NCI-H1092 (cell line): ENCODE data around the gene ADCY2.
A peak's percentile ranks its signal among the peaks of the same experiment; 100 is the strongest.

Experiments
- DNase-seq: peaks from one replicate; lab custom pipeline; 2025; lab: John Stamatoyannopoulos, UW

Gene ADCY2

DNA sequence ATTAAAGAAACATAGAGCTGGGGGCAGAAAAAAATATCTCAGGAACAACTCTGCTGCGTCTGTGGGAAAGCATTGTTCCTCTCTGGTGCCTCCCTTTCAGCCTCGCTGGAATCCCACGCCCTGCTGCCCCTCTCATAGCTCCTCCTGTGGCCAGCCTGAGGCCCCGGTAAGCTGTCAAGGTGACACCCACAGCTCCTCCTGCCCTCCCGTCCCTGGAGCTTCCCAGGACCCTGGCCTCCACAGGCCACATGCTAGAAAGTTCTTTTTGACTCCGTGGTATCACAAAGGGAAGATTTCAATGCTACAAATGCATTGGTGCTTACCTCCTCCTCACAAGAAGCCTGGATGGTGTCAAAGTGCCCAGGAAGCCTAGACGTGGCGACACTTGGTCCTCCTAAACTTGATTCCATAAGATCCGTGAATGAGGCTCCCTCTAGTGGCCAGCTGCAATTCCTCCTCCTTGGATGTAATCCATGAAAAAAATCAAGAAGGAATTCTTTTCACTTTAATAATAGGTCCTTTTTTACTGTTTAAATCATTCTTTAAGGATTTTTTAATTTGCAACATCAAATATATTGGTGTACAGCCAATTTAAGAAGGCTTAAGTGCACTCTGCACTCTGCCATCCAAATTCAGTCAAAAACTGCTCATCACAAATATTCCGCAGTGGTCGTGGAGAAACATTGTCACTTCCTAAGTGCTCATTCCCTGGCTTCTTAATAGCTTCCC, 350.1 kb downstream of the ADCY2 start:
- DNase-seq: peak; percentile 57

DNA sequence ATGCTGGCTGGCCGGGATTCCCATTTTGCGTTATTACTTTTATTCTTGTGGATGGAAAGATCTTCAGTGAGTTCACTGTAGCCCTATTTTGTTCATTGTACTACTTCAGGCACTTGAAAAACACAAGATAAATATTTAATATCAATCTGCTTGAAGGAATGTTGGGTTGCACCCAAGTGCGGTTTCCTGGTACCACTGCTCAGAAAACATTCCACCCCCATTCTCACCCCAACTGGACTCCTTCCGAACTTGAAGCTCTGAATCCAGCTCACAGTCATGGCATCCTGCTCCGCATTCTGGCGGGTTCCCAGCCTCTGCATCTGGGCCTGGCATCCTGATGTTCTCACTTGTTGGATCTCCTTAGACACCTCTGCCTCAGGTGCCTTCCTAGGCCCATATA, 351.8 kb downstream of the ADCY2 start:
- DNase-seq: no peak

GRCh38 chr5:7749626-7750025, 353.7 kb downstream of the ADCY2 start:
- DNase-seq: no peak

- DNase-seq: no peak
Measured at GRCh38 chr5:7751874-7752273, 355.9 kb downstream of the ADCY2 start.

DNA sequence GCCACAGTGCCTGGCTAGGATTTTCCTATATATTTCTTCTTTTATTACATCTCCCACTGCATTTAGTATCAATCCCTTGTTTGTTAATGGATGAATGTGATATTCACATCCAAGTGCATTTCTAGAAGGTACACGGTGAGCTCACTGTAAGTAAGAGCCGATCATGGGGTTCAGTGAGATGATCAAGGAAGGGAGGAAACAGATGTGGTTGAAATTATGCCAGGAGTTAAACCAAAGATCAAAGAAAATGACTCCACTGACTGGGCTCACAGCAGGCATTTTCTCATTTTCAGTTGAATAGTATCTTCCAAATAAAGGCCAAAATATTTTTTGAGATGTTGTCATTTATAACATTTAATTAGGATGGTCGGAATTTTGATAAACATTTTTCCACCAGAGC, 357.2 kb downstream of the ADCY2 start:
- DNase-seq: no peak

- DNase-seq: no peak
Measured at GRCh38 chr5:7753596-7753995, 357.7 kb downstream of the ADCY2 start.

GRCh38 chr5:7754490-7754889, 358.6 kb downstream of the ADCY2 start:
- no peak for DNase-seq

DNA sequence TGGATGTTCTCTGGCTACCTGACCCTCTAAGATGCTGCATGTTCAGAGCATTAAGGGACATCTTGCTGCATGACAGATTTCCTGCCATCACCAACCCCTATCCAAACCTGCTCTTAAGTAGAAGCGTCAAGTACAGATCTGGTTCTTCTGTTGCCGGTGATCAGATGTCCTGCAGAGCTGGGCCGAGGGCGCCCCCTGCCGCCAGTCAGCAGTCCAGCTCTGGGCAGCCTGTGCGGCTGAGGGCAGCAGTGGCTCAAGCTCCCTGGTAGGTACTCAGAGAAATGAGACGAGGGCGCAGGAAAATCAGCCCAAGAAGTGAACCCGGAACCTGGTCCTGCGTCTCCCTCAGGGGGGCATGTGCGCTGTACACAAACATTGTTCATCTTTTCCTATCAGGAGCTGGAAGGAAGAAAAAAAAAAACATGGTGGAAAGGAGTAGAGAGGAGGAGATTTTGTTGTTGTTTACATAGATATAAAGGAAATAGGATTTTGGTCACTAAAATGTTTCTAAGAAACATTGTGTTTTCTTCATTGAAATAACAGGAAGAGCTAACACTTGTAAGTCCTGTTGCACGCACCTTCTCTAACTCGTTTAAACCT, 359.2 kb downstream of the ADCY2 start:
- DNase-seq: peak; percentile 57

DNA sequence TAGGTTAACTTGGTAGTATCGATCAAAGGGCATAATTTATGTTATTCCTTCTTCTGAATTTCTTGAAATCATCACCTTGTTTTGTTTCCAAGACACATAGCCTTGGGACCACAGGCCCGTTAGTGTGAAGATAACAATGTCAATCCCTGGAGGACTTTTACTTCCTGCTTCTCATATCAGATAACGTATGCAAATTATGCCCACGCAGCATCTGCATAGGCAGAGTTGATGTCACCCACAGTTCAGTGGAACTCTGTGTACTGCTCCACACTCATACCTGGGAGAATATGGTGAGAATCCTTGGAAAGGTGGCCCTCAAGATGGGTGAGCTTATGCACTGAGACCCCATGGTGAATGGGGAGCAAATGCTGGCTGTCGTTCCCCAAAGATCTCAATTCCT, 360.0 kb downstream of the ADCY2 start:
- no peak for DNase-seq

DNA sequence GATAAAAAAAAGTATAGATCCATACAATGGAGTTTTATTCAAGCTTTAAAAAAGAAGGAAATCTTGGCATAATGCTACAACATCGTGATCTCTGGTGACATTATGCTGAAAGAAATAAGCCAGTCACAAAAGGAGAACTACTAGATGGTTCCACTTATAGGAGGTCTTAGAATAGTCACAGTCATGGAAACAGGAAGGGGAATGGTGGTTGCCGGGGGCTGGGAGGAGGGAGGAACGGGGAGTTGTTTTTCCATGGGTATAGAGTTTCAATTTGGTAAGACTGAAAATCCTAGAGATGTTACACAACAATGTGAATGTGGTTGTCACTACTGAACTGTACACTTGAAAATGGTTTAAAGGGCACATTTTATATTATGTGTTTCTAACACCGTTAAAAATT, 360.5 kb downstream of the ADCY2 start:
- no peak for DNase-seq

GRCh38 chr5:7759257-7759871, 363.4 kb downstream of the ADCY2 start:
- no peak for DNase-seq

- no peak for DNase-seq
Measured at GRCh38 chr5:7759951-7760580, 364.1 kb downstream of the ADCY2 start.

DNA sequence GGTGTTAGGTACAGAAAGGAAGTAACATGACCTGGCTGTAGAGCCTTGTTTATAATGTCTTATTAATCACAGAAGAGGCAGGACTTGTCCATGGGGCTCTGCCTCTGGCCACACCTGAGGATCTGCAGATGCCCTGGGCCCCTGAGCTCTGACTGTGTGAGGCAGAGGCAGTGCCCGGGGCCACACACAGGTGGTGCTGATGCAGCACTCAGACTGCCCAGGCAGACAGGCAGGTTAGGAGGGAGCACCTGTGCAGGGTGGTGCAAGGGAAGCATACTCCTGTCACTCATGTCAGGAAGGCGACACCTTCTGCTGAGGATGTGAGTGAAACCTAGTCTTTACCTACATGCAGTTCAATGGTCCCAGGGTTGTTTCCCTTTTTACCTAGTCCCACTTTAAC, 366.3 kb downstream of the ADCY2 start:
- DNase-seq: no peak

DNA sequence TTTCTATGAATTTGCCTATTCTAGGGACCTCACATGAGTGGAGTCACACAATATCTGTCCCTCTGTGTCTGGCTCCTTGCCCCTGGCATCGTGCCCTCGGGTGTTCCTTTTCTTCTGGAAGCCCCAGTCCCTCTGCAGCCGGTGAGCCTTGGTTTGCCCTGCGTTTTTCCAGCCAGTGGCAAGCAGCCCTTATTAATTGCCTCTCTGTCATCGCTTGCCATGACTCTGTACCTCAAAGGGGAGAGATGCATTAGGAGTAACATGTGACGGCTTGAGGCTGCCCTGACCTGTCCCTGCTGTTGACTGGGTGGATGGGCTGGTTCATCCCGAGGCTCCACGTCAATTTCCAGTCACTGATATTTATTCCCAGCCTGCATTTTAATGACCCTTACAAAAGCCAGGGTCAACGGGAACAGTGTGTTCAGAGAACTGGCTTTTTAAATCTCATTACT, 367.7 kb downstream of the ADCY2 start:
- peak; percentile 62 for DNase-seq

GRCh38 chr5:7764452-7764851, 368.5 kb downstream of the ADCY2 start:
- DNase-seq: no peak

DNA sequence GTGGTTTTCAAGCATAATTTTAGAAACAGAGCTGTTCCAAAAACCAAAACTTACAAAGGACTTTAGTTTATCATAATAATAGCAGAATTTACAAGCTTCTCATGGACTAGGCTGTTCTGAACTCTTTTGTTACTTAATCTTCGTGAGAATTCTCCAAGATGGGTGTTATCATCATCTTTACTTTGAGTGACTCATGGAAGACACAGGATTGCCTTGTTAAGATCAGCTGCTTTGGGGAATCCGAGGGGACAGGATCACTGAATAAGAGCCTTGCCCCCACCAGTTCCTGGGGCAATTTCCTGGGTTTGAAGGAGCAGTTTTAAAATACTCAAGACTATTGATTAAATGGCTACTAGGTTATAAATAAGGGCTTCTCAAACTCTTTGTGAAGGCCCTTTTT, 374.5 kb downstream of the ADCY2 start:
- no peak for DNase-seq

GRCh38 chr5:7772141-7772540, 376.2 kb downstream of the ADCY2 start:
- DNase-seq: no peak

GRCh38 chr5:7773178-7773577, 377.2 kb downstream of the ADCY2 start:
- DNase-seq: no peak

DNA sequence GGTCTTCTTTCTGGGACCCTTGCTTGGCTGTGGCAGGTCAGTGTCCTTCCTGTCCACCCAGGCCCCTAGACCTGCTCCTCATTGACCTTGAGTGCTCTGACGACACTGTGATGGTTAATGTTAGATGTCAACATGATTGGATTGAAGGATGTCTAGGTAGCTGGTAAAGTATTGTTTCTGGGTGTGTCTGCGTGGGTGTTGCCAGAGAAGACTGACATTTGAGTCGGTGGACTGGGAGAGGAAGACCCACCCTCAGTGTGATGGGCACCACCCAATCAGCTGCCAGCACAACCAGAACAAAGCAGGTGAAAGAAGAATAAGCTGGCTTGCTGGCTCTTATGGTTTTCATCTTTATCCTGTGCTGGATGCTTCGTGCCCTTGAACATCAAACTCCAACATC, 380.5 kb downstream of the ADCY2 start:
- DNase-seq: no peak

- no peak for DNase-seq
Measured at GRCh38 chr5:7779019-7780005, 383.4 kb downstream of the ADCY2 start.

- DNase-seq: no peak
Measured at GRCh38 chr5:7781899-7782298, 386.0 kb downstream of the ADCY2 start.
